ENCODE measurements around the gene UGT3A2. TPM values are rescaled to one million over a fixed set of nuclear protein-coding genes. Genes with fewer than 3 reads are reported as not detected.

The UGT3A2 gene
- total RNA-seq, 1 experiment from 2014 or later = not detected

- TF ChIP-seq CTCF (IDR thresholded peaks at IDR 0.05; ENCODE audit: unreplicated experiment) = no peak
- Mint-ChIP-seq H3K4me3 (ENCODE audit: unreplicated experiment) (no peak overlapping the region), H3K9me3 (ENCODE audit: unreplicated experiment) (no peaks in the 10 kb centered on the region), H3K27me3 (ENCODE audit: insufficient read depth, unreplicated experiment) (no peaks in the 10 kb centered on the region), H3K36me3 (ENCODE audit: insufficient read depth, unreplicated experiment) (peaks cover 6% of the 10 kb centered on the region), H3K4me1 (ENCODE audit: insufficient read depth, unreplicated experiment) (no peaks in the 10 kb centered on the region), H3K27ac (ENCODE audit: low read depth, unreplicated experiment) (no peak overlapping the region)
- ChIA-PET POLR2A (no interaction called here), CTCF (no interaction called here)
- no peak for DNase-seq (ENCODE audit: unreplicated experiment)
- no TSS peak for BruUV-seq (replicated peaks)
- intact Hi-C loops (cut with micrococcal nuclease) = no loop called here
Measured at GRCh38 chr5:36099748-36100147, 33.1 kb upstream of the UGT3A2 start.

- Mint-ChIP-seq H3K27ac (ENCODE audit: low read depth, unreplicated experiment) (no peak overlapping the region), H3K27me3 (ENCODE audit: insufficient read depth, unreplicated experiment) (no peaks in the 10 kb centered on the region), H3K4me3 (ENCODE audit: unreplicated experiment) (no peak overlapping the region), H3K4me1 (ENCODE audit: insufficient read depth, unreplicated experiment) (no peaks in the 10 kb centered on the region), H3K9me3 (ENCODE audit: unreplicated experiment) (peaks cover 8% of the 10 kb centered on the region), H3K36me3 (ENCODE audit: insufficient read depth, unreplicated experiment) (no peaks in the 10 kb centered on the region)
- no peak for TF ChIP-seq CTCF (IDR thresholded peaks at IDR 0.05; ENCODE audit: unreplicated experiment)
- intact Hi-C loops (cut with micrococcal nuclease) = no loop called here
- CTCF ChIA-PET = interaction anchor here (1.0 to 1.3 kb wide), 2 partner anchors 9 to 17 kb away, joined by 4 to 5 read pairs; no protein-coding TSS in a partner anchor
- no TSS peak for BruUV-seq (replicated peaks)
- no peak for DNase-seq (ENCODE audit: unreplicated experiment)
- POLR2A ChIA-PET = no interaction called here
Measured at GRCh38 chr5:36096486-36096885, 29.8 kb upstream of the UGT3A2 start.

- H3K4me3 Mint-ChIP-seq (ENCODE audit: unreplicated experiment) = no peak overlapping the region
- ChIA-PET POLR2A (interaction anchor here (0.7 to 2.3 kb wide), 3 partner anchors 11 to 61 kb away, joined by 3 to 7 read pairs (median 3); no protein-coding TSS in a partner anchor), CTCF (interaction anchor here (1.3 to 5.7 kb wide), 2 partner anchors 10 to 39 kb away, joined by 3 to 34 read pairs; no protein-coding TSS in a partner anchor)
- peak; percentile 25 for DNase-seq (ENCODE audit: unreplicated experiment)
- BruUV-seq (replicated peaks) = no TSS peak
- H3K27me3 Mint-ChIP-seq (ENCODE audit: insufficient read depth, unreplicated experiment) = peaks cover 11% of the 10 kb centered on the region
- no peak overlapping the region for H3K27ac Mint-ChIP-seq (ENCODE audit: low read depth, unreplicated experiment)
- no peaks in the 10 kb centered on the region for H3K4me1 Mint-ChIP-seq (ENCODE audit: insufficient read depth, unreplicated experiment)
- intact Hi-C loops (cut with micrococcal nuclease) = no loop called here
- H3K36me3 Mint-ChIP-seq (ENCODE audit: insufficient read depth, unreplicated experiment) = no peaks in the 10 kb centered on the region
- peaks cover 13% of the 10 kb centered on the region for H3K9me3 Mint-ChIP-seq (ENCODE audit: unreplicated experiment)
- no peak for TF ChIP-seq CTCF (IDR thresholded peaks at IDR 0.05; ENCODE audit: unreplicated experiment)
Measured at GRCh38 chr5:36089989-36090388, 23.3 kb upstream of the UGT3A2 start.

- Mint-ChIP-seq H3K4me3 (ENCODE audit: unreplicated experiment) (no peak overlapping the region), H3K36me3 (ENCODE audit: insufficient read depth, unreplicated experiment) (no peaks in the 10 kb centered on the region), H3K9me3 (ENCODE audit: unreplicated experiment) (no peaks in the 10 kb centered on the region), H3K27ac (ENCODE audit: low read depth, unreplicated experiment) (no peak overlapping the region), H3K27me3 (ENCODE audit: insufficient read depth, unreplicated experiment) (peaks cover 29% of the 10 kb centered on the region), H3K4me1 (ENCODE audit: insufficient read depth, unreplicated experiment) (no peaks in the 10 kb centered on the region)
- peak; percentile 65 for DNase-seq (ENCODE audit: unreplicated experiment)
- CTCF ChIA-PET = interaction anchor here (0.5 to 2.3 kb wide), 44 partner anchors 8 to 1304 kb away, joined by 3 to 34 read pairs (median 4); partner anchors contain the start of gene UGT3A2
- intact Hi-C loops (cut with micrococcal nuclease) = loop anchor here (1.0 to 10.0 kb wide), 4 partner anchors 76 to 618 kb away; partner anchors contain the start of genes LMBRD2 and SKP2
- peak; percentile 56 for TF ChIP-seq CTCF (IDR thresholded peaks at IDR 0.05; ENCODE audit: unreplicated experiment)
- BruUV-seq (replicated peaks) = no TSS peak
- POLR2A ChIA-PET = interaction anchor here (1.0 to 1.4 kb wide), 4 partner anchors 10 to 99 kb away, joined by 3 to 6 read pairs (median 3); partner anchors contain the start of gene LMBRD2
Measured at GRCh38 chr5:36079200-36079781, 12.6 kb upstream of the UGT3A2 start.

Data from MCF 10A (cell line).